Parathyroid adenoma (tissue), 2 donors: ENCODE results near the gene GPRIN2.

Experiments
- H2AFZ ChIP-seq: fragments of 300-600 bp; sonication (generic); one replicate; pipeline ENCODE4 v1.7.0; 2017; ENCODE audit warnings: antibody characterized with exemption, mild to moderate bottlenecking
- H3K27ac ChIP-seq: fragments of 300-600 bp; sonication (generic); one replicate; pipeline ENCODE4 v1.7.0; 2017
- H3K27me3 ChIP-seq: fragments of 300-600 bp; sonication (generic); one replicate; pipeline ENCODE4 v1.7.0; 2017; ENCODE audit warnings: low read length; ENCODE audit not compliant: control insufficient read depth, insufficient read depth
- H3K36me3 ChIP-seq: fragments of 300-600 bp; sonication (generic); one replicate; pipeline ENCODE4 v1.7.0; 2017; ENCODE audit warnings: low read length; ENCODE audit not compliant: control insufficient read depth, insufficient read depth
- H3K4me1 ChIP-seq: fragments of 300-600 bp; sonication (generic); one replicate; pipeline ENCODE4 v1.7.0; 2017; ENCODE audit warnings: control low read depth
- H3K4me2 ChIP-seq: fragments of 300-600 bp; sonication (generic); one replicate; pipeline ENCODE4 v1.7.0; 2017; ENCODE audit warnings: low read length
- H3K4me3 ChIP-seq: fragments of 300-600 bp; sonication (generic); one replicate; pipeline ENCODE4 v1.7.0; 2017; ENCODE audit warnings: low read depth, low read length
- H3K79me2 ChIP-seq: fragments of 300-600 bp; sonication (generic); one replicate; pipeline ENCODE4 v1.7.0; 2017; ENCODE audit warnings: control low read depth
- H3K9ac ChIP-seq: fragments of 300-600 bp; sonication (generic); one replicate; pipeline ENCODE4 v1.7.0; 2017; ENCODE audit warnings: mild to moderate bottlenecking
- H3K9me3 ChIP-seq: fragments of 300-600 bp; sonication (generic); one replicate; pipeline ENCODE4 v1.7.0; 2017; ENCODE audit warnings: low read length; ENCODE audit not compliant: control insufficient read depth
- CTCF ChIP-seq: fragments of 300-600 bp; sonication (generic); IDR thresholded peaks from one replicate; pipeline ENCODE4 v1.7.0; 2017; ENCODE audit warnings: antibody characterized with exemption, mild to moderate bottlenecking
- donor health status: primary hyperparathyroidism.

The GPRIN2 gene

GRCh38 chr10:46555366-46555712, 1.1 kb downstream of the GPRIN2 start:
- Histone ChIP-seq H3K4me2 (peak overlapping the region; percentile 85), H3K4me1 (peaks cover 5% of the 10 kb centered on the region), H3K27me3 (no peaks in the 10 kb centered on the region), H3K27ac (peak overlapping the region; percentile 11), H3K36me3 (no peaks in the 10 kb centered on the region), H3K79me2 (no peaks in the 10 kb centered on the region), H3K9ac (no peak overlapping the region), H3K4me3 (no peak overlapping the region), H2AFZ (peak overlapping the region; percentile 98), H3K9me3 (no peaks in the 10 kb centered on the region)
- TF ChIP-seq CTCF: no peak

GRCh38 chr10:46554166-46554781, 2.2 kb downstream of the GPRIN2 start:
- Histone ChIP-seq H3K9me3 (no peaks in the 10 kb centered on the region), H3K79me2 (no peaks in the 10 kb centered on the region), H3K4me2 (no peak overlapping the region), H3K27me3 (no peaks in the 10 kb centered on the region), H3K9ac (no peak overlapping the region), H3K27ac (no peak overlapping the region), H2AFZ (no peak overlapping the region), H3K4me1 (peaks cover 5% of the 10 kb centered on the region), H3K36me3 (no peaks in the 10 kb centered on the region), H3K4me3 (no peak overlapping the region)
- no peak for TF ChIP-seq CTCF

- H3K4me2 ChIP-seq: no peak overlapping the region
- no peaks in the 10 kb centered on the region for H3K9me3 ChIP-seq
- no peak overlapping the region for H3K4me3 ChIP-seq
- no peak overlapping the region for H3K9ac ChIP-seq
- H3K27ac ChIP-seq: no peak overlapping the region
- peaks cover 5% of the 10 kb centered on the region for H3K4me1 ChIP-seq
- no peaks in the 10 kb centered on the region for H3K79me2 ChIP-seq
- no peak overlapping the region for H2AFZ ChIP-seq
- H3K36me3 ChIP-seq: no peaks in the 10 kb centered on the region
- no peaks in the 10 kb centered on the region for H3K27me3 ChIP-seq
- TF ChIP-seq CTCF: no peak
Measured at GRCh38 chr10:46553238-46554049, 3.0 kb downstream of the GPRIN2 start.

GRCh38 chr10:46552526-46553237, 3.8 kb downstream of the GPRIN2 start:
- Histone ChIP-seq H3K27me3 (no peaks in the 10 kb centered on the region), H3K4me3 (no peak overlapping the region), H3K9me3 (no peaks in the 10 kb centered on the region), H3K9ac (no peak overlapping the region), H3K36me3 (no peaks in the 10 kb centered on the region), H3K4me2 (no peak overlapping the region), H3K79me2 (no peaks in the 10 kb centered on the region), H3K4me1 (peaks cover 5% of the 10 kb centered on the region), H3K27ac (no peak overlapping the region), H2AFZ (no peak overlapping the region)
- no peak for TF ChIP-seq CTCF
